ENCODE results near the gene OTULIN.

Gene OTULIN

GRCh38 chr5:14630671-14631070 lies 33.8 kb upstream of the OTULIN start:
- Histone ChIP-seq H3K27me3 (no peaks in the 10 kb centered on the region), H3K4me3 (no peak overlapping the region), H3K9me3 (no peaks in the 10 kb centered on the region), H3K27ac (no peak overlapping the region), H3K36me3 (no peaks in the 10 kb centered on the region), H3K4me1 (no peaks in the 10 kb centered on the region)
- intact Hi-C loops (cut with DNase I; ENCODE audit: low total_unique reads), result no loop called here
- DNase-seq, result no peak
- no peak for TF ChIP-seq CTCF (IDR thresholded peaks at IDR 0.05)

GRCh38 chr5:14635656-14636055 lies 28.9 kb upstream of the OTULIN start:
- Histone ChIP-seq H3K4me3 (no peak overlapping the region), H3K9me3 (no peaks in the 10 kb centered on the region), H3K27me3 (no peaks in the 10 kb centered on the region), H3K27ac (no peak overlapping the region), H3K36me3 (no peaks in the 10 kb centered on the region), H3K4me1 (no peaks in the 10 kb centered on the region)
- DNase-seq, result no peak
- no peak for TF ChIP-seq CTCF (IDR thresholded peaks at IDR 0.05)
- intact Hi-C loops (cut with DNase I; ENCODE audit: low total_unique reads), result no loop called here

GRCh38 chr5:14640765-14641164 lies 23.8 kb upstream of the OTULIN start:
- Histone ChIP-seq H3K27me3 (peaks cover 0 to 14% of the 10 kb centered on the region in 2 donors), H3K4me1 (no peaks in the 10 kb centered on the region), H3K4me3 (no peak overlapping the region), H3K27ac (no peak overlapping the region), H3K9me3 (no peaks in the 10 kb centered on the region), H3K36me3 (no peaks in the 10 kb centered on the region)
- intact Hi-C loops (cut with DNase I; ENCODE audit: low total_unique reads), result loop anchor here (10.0 kb wide), 2 partner anchors 236 to 656 kb away; no protein-coding TSS in a partner anchor
- no peak for TF ChIP-seq CTCF (IDR thresholded peaks at IDR 0.05)
- no peak for DNase-seq

- H3K27ac ChIP-seq, result no peak overlapping the region
- no peaks in the 10 kb centered on the region for H3K36me3 ChIP-seq
- peaks cover 0 to 22% of the 10 kb centered on the region in 2 donors for H3K27me3 ChIP-seq
- intact Hi-C loops (cut with DNase I; ENCODE audit: low total_unique reads), result loop anchor here (5.0 to 10.0 kb wide), 3 partner anchors 240 to 660 kb away; no protein-coding TSS in a partner anchor
- TF ChIP-seq CTCF (IDR thresholded peaks at IDR 0.05), result no peak
- H3K4me3 ChIP-seq, result no peak overlapping the region
- no peak for DNase-seq
- H3K9me3 ChIP-seq, result no peaks in the 10 kb centered on the region
- H3K4me1 ChIP-seq, result no peaks in the 10 kb centered on the region
Measured at GRCh38 chr5:14644623-14645237, 19.8 kb upstream of the OTULIN start.

- Histone ChIP-seq H3K4me1 (no peaks in the 10 kb centered on the region), H3K4me3 (no peak overlapping the region), H3K9me3 (no peaks in the 10 kb centered on the region), H3K27ac (no peak overlapping the region), H3K27me3 (peaks cover 0 to 13% of the 10 kb centered on the region in 2 donors), H3K36me3 (no peaks in the 10 kb centered on the region)
- intact Hi-C loops (cut with DNase I; ENCODE audit: low total_unique reads), result no loop called here
- DNase-seq, result no peak
- no peak for TF ChIP-seq CTCF (IDR thresholded peaks at IDR 0.05)
Measured at GRCh38 chr5:14650052-14650451, 14.5 kb upstream of the OTULIN start.

All from tibial artery (tissue), 4 donors.